Hypothalamus (tissue), 51 donors: Measurements from ENCODE around the gene ARNT2.

ENCODE experiments used
- DNase-seq, 51 donors: peaks; one replicate each; lab custom pipeline; 2025; lab: John Stamatoyannopoulos, UW

The ARNT2 gene

GRCh38 chr15:80609091-80609490, 204.9 kb downstream of the ARNT2 start:
- DNase-seq, result no peak

- DNase-seq, result no peak
These were observed 205.3 kb downstream of the ARNT2 start for GRCh38 chr15:80609512-80609946.

GRCh38 chr15:80611543-80612080, 207.4 kb downstream of the ARNT2 start:
- no peak for DNase-seq

GRCh38 chr15:80612118-80612823, 208.1 kb downstream of the ARNT2 start:
- DNase-seq, result no peak

GRCh38 chr15:80613762-80614365, 209.7 kb downstream of the ARNT2 start:
- no peak for DNase-seq

GRCh38 chr15:80614711-80615360, 210.7 kb downstream of the ARNT2 start:
- DNase-seq, result no peak

GRCh38 chr15:80615361-80615736, 211.2 kb downstream of the ARNT2 start:
- no peak for DNase-seq

- DNase-seq, result peak in 5 of 51 donors; percentile 1 to 17 (median 11)
These were observed 211.7 kb downstream of the ARNT2 start for GRCh38 chr15:80615783-80616391.

GRCh38 chr15:80618685-80619400, 214.7 kb downstream of the ARNT2 start:
- DNase-seq, result no peak

- peak in 2 of 51 donors; percentile 2 to 3 for DNase-seq
These were observed 215.5 kb downstream of the ARNT2 start for GRCh38 chr15:80619680-80620079.

GRCh38 chr15:80620141-80620540, 216.0 kb downstream of the ARNT2 start:
- DNase-seq, result no peak

- DNase-seq, result no peak
These were observed 216.7 kb downstream of the ARNT2 start for GRCh38 chr15:80620931-80621330.

- no peak for DNase-seq
These were observed 222.5 kb downstream of the ARNT2 start for GRCh38 chr15:80626643-80627120.

GRCh38 chr15:80629355-80629754, 225.2 kb downstream of the ARNT2 start:
- DNase-seq, result no peak

GRCh38 chr15:80630981-80631380, 226.8 kb downstream of the ARNT2 start:
- no peak for DNase-seq

- no peak for DNase-seq
These were observed 229.0 kb downstream of the ARNT2 start for GRCh38 chr15:80633221-80633620.

- no peak for DNase-seq
These were observed 231.8 kb downstream of the ARNT2 start for GRCh38 chr15:80635953-80636352.

GRCh38 chr15:80636675-80637074, 232.5 kb downstream of the ARNT2 start:
- no peak for DNase-seq

GRCh38 chr15:80637747-80638146, 233.6 kb downstream of the ARNT2 start:
- DNase-seq, result no peak

GRCh38 chr15:80638553-80639167, 234.5 kb downstream of the ARNT2 start:
- no peak for DNase-seq
